ENCODE data around the gene CHRNG. TPM values are rescaled to one million over a fixed set of nuclear protein-coding genes. Genes with fewer than 3 reads are reported as not detected.

The CHRNG gene
- total RNA-seq, 1 donor from 2014 or later = not detected

DNA sequence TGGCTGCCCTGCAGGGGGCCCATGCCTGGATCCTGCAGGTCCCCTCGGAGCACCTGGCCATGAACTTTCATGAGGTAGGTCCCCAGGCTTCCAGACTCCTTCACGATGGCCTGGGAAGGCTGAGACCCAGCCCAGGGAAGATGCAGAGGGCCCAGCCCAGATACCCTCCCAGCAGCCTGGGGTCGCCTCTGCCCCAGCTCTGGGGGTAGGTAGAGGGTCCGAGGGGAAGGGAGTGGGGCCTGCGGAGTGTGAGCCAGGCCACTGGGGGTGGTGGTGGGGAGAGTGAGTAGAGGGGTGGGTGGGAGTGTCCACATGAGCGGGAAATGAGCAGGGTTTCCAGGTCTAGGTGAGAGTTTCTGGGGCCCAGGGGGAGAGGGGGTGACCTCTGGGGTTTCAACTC is 14.7 kb upstream of the CHRNG start:
- Mint-ChIP-seq H3K4me1 (peaks cover 15% of the 10 kb centered on the region), H3K4me3 (no peak overlapping the region)

GRCh38 chr2:232525199-232525598 is 14.3 kb upstream of the CHRNG start:
- no peaks in the 10 kb centered on the region for H3K36me3 Mint-ChIP-seq (ENCODE audit: low read depth)
- ATAC-seq (ENCODE audit: low read depth) = no peak
- intact Hi-C loops (cut with micrococcal nuclease) = no loop called here

More for the DNA sequence above, 14.7 kb upstream of the CHRNG start:
- Mint-ChIP-seq H3K27ac (no peak overlapping the region), H3K27me3 (peaks cover 42% of the 10 kb centered on the region), H3K9me3 (no peaks in the 10 kb centered on the region), H3K36me3 (ENCODE audit: low read depth) (no peaks in the 10 kb centered on the region)
- ATAC-seq (ENCODE audit: low read depth) (no peak), DNase-seq (no peak)
- POLR2A ChIA-PET = no interaction called here
- CTCF ChIA-PET = no interaction called here
- intact Hi-C loops (cut with micrococcal nuclease) = no loop called here
- no peak for TF ChIP-seq CTCF (IDR thresholded peaks at IDR 0.05)

GRCh38 chr2:232525791-232526371 is 13.6 kb upstream of the CHRNG start, which contains the start of gene CHRND:
TSS of gene CHRND (plus strand) at chr2:232526160. CDS start at chr2:232526216, 56 bp downstream.
- Mint-ChIP-seq H3K4me1 (peaks cover 15% of the 10 kb centered on the region), H3K27ac (no peak within 1 kb of the TSS), H3K9me3 (no peaks in the 10 kb centered on the region), H3K27me3 (peaks cover 36% of the 10 kb centered on the region), H3K4me3 (no peak within 1 kb of the TSS), H3K36me3 (ENCODE audit: low read depth) (no peaks in the 10 kb centered on the region)
- TF ChIP-seq CTCF (IDR thresholded peaks at IDR 0.05) = no peak
- DNase-seq (no peak), ATAC-seq (ENCODE audit: low read depth) (no peak)
- CTCF ChIA-PET = no interaction called here
- intact Hi-C loops (cut with micrococcal nuclease) = no loop called here
- POLR2A ChIA-PET = interaction anchor here (0.6 kb wide), 1 partner anchor 455 kb away, joined by 8 read pairs; no protein-coding TSS in a partner anchor

More at GRCh38 chr2:232525199-232525598, 14.3 kb upstream of the CHRNG start:
- DNase-seq = no peak
- no peak for TF ChIP-seq CTCF (IDR thresholded peaks at IDR 0.05)
- Mint-ChIP-seq H3K4me1 (peaks cover 15% of the 10 kb centered on the region), H3K9me3 (no peaks in the 10 kb centered on the region), H3K27ac (no peak overlapping the region), H3K27me3 (peaks cover 42% of the 10 kb centered on the region), H3K4me3 (no peak overlapping the region)
- CTCF ChIA-PET = no interaction called here
- POLR2A ChIA-PET = no interaction called here

GRCh38 chr2:232526372-232526941 is 13.0 kb upstream of the CHRNG start:
- no peak overlapping the region for H3K27ac Mint-ChIP-seq

More at GRCh38 chr2:232526372-232526941, 13.0 kb upstream of the CHRNG start:
- no peak overlapping the region for H3K4me3 Mint-ChIP-seq
- ATAC-seq (ENCODE audit: low read depth) (no peak), DNase-seq (no peak)
- H3K36me3 Mint-ChIP-seq (ENCODE audit: low read depth) = no peaks in the 10 kb centered on the region
- ChIA-PET CTCF (no interaction called here), POLR2A (interaction anchor here (0.6 kb wide), 1 partner anchor 454 kb away, joined by 8 read pairs; no protein-coding TSS in a partner anchor)
- H3K27me3 Mint-ChIP-seq = peaks cover 35% of the 10 kb centered on the region
- intact Hi-C loops (cut with micrococcal nuclease) = no loop called here
- H3K4me1 Mint-ChIP-seq = peaks cover 13% of the 10 kb centered on the region
- H3K9me3 Mint-ChIP-seq = no peaks in the 10 kb centered on the region
- no peak for TF ChIP-seq CTCF (IDR thresholded peaks at IDR 0.05)
